Adrenal gland (tissue), 5 donors: ENCODE measurements around the gene SPP1.

Source experiments
- CTCF ChIP-seq, 6 experiments: fragments of 450-650 bp in 4 of 6; fragments of 200-600 bp in 2 of 6; sonication (generic) in 1 of 6; IDR thresholded peaks; 1 replicate in 5 of 6; 2 replicates in 1 of 6; pipeline versions ENCODE4 v1.5.1 to v1.8.0; 2016 to 2021; ENCODE audit warnings: antibody characterized with exemption in 6 of 6, mild to moderate bottlenecking in 2 of 6, moderate library complexity in 1 of 6
- POLR2A ChIP-seq, 2 donors: fragments of 450-650 bp; IDR thresholded peaks; one replicate each; pipeline ENCODE4 v1.6.1; 2017; ENCODE audit warnings: antibody characterized with exemption in 2 of 2, mild to moderate bottlenecking in 2 of 2, moderate library complexity in 1 of 2
- donor health status: DM: no; HTN: no; CAD: no.

GRCh38 chr4:87956501-87956900, 19.0 kb upstream of the SPP1 start:
- TF ChIP-seq CTCF (IDR thresholded peaks at IDR 0.05) (no peak), POLR2A (IDR thresholded peaks at IDR 0.05) (no peak)
